ENCODE results near the gene AIMP1. TPM values are rescaled to one million over a fixed set of nuclear protein-coding genes. Genes with fewer than 3 reads are reported as not detected.

AIMP1 gene
- total RNA-seq, 2 donors from 2014 or later: 46.0 to 58.9 TPM

DNA sequence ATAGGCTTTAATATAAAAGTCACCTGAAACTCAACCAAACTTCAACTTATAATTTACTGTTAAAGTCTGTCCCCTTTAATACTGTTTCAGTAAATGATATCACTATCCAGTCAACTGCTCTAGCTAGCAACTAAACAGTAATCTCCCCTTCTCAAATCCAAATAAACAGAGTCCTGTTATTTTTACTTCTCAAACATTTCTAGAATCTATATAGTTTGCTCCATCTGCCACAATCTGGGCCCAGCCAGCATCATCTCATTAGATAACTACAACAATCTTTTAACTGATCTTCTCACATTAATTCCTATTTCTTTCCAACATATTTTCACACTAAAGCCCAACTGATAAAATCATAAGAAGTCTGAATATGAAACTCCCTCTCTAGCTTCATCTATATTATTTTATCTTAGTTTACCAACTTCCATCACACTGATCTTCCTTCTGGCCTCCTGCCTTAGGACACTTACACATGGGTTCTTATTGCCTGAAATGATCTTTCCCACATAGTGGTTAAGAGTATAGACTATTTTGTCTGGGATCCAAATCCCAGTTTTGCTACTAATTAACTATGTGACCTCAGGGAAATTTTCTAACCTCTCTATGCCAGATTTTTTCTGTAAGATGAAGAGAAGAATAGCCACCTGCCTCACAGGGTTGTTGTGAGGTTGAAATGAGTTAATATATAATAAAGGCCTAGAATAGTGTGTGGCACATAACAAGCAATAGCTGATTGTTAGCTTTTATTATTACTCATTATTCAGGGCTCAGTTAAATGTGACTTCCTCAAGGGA lies 18.9 kb upstream of the AIMP1 start:
- no peak overlapping the region for H3K9ac ChIP-seq (ENCODE audit: extremely low read depth, low read length, poor library complexity, severe bottlenecking)
- H3K4me1 ChIP-seq (ENCODE audit: control insufficient read depth, insufficient read depth, low read length): peaks cover 10% of the 10 kb centered on the region
- no peak overlapping the region for H3K4me3 ChIP-seq (ENCODE audit: low read length)
- no peak for DNase-seq
- Mint-ChIP-seq H3K27ac (no peak overlapping the region), H3K36me3 (ENCODE audit: low read depth) (peaks cover 35% of the 10 kb centered on the region), H3K27me3 (ENCODE audit: insufficient read depth) (no peaks in the 10 kb centered on the region), H3K4me3 (no peak overlapping the region), H3K4me1 (peaks cover 27% of the 10 kb centered on the region), H3K9me3 (peaks cover 4% of the 10 kb centered on the region)
- TF ChIP-seq, protein P1, sequence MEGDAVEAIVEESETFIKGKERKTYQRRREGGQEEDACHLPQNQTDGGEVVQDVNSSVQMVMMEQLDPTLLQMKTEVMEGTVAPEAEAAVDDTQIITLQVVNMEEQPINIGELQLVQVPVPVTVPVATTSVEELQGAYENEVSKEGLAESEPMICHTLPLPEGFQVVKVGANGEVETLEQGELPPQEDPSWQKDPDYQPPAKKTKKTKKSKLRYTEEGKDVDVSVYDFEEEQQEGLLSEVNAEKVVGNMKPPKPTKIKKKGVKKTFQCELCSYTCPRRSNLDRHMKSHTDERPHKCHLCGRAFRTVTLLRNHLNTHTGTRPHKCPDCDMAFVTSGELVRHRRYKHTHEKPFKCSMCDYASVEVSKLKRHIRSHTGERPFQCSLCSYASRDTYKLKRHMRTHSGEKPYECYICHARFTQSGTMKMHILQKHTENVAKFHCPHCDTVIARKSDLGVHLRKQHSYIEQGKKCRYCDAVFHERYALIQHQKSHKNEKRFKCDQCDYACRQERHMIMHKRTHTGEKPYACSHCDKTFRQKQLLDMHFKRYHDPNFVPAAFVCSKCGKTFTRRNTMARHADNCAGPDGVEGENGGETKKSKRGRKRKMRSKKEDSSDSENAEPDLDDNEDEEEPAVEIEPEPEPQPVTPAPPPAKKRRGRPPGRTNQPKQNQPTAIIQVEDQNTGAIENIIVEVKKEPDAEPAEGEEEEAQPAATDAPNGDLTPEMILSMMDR (conservative IDR thresholded peaks at IDR 0.05): no peak
- peaks cover 35% of the 10 kb centered on the region for H3K36me3 ChIP-seq (ENCODE audit: control insufficient read depth, insufficient read depth, low read length)
- peaks cover 12% of the 10 kb centered on the region for H3K9me3 ChIP-seq (ENCODE audit: control insufficient read depth, low read length)
- H3K27me3 ChIP-seq (ENCODE audit: control insufficient read depth, insufficient read depth, low read length, poor library complexity, severe bottlenecking): no peaks in the 10 kb centered on the region
- no peak overlapping the region for H3K27ac ChIP-seq (ENCODE audit: low read depth, low read length)

DNA sequence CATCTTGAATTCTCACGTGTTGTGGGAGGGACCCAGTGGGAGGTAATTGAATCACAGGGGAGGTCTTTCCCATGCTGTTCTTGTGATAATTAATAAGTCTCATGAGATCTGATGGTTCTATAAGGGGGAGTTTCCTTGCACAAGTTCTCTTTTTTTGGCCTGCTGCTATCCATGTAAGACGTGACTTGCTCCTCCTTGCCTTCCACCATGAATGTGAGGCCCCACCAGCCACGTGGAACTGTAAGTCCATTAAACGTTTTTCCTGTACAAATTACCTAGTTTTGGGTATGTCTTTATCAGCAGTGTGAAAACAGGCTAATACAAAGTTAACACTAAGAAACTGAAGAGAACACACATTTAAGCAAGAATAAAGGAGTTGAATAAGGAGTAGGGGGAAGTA lies 16.4 kb upstream of the AIMP1 start:
- Mint-ChIP-seq H3K27me3 (ENCODE audit: insufficient read depth) (no peaks in the 10 kb centered on the region), H3K9me3 (peaks cover 4% of the 10 kb centered on the region), H3K27ac (no peak overlapping the region), H3K36me3 (ENCODE audit: low read depth) (peaks cover 17% of the 10 kb centered on the region), H3K4me1 (peaks cover 48% of the 10 kb centered on the region), H3K4me3 (no peak overlapping the region)
- peaks cover 19% of the 10 kb centered on the region for H3K36me3 ChIP-seq (ENCODE audit: control insufficient read depth, insufficient read depth, low read length)
- peaks cover 17% of the 10 kb centered on the region for H3K4me1 ChIP-seq (ENCODE audit: control insufficient read depth, insufficient read depth, low read length)
- WGBS, 2 experiments (ENCODE audit: insufficient coverage in 1 of 2, insufficient read length in 1 of 2): 83 to 91% methylated on average over 1 to 4 of the region's 4 CpGs
- no peak overlapping the region for H3K9ac ChIP-seq (ENCODE audit: extremely low read depth, low read length, poor library complexity, severe bottlenecking)
- TF ChIP-seq, protein P1 (conservative IDR thresholded peaks at IDR 0.05): no peak
- H3K4me3 ChIP-seq (ENCODE audit: low read length): no peak overlapping the region
- H3K27me3 ChIP-seq (ENCODE audit: control insufficient read depth, insufficient read depth, low read length, poor library complexity, severe bottlenecking): no peaks in the 10 kb centered on the region
- H3K27ac ChIP-seq (ENCODE audit: low read depth, low read length): no peak overlapping the region
- no peak for DNase-seq
- H3K9me3 ChIP-seq (ENCODE audit: control insufficient read depth, low read length): peaks cover 12% of the 10 kb centered on the region

DNA sequence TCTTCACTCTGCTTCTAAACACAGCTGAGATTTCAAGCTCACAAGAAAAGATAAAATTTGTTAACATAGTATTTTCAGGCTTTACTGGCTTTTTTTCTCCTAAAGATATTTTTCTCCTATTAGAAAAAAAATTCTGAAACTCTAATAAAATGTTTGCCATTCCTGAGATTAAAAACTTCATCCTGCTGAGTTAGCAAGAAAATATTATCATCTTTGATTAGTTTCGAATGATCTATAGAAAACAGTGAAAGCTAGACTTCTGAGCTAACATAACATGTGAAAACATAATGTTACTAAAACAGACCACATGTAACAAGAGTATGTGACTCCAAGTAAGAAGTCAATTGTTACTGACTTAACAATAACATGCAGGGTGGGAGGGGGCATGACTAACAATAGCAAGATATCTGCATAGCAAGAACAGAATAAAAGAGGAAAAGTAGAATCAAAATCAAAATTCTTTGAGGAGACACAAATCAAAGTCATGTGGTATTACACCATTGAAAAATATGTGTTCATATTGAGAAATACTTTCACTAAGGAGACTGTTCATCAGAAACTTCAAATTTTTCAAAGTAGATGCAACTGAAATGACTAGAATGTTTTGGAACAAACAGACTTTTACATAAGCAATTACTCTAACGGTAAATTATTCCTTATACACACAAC lies 14.8 kb upstream of the AIMP1 start:
- Mint-ChIP-seq H3K9me3 (peaks cover 4% of the 10 kb centered on the region), H3K4me1 (peaks cover 39% of the 10 kb centered on the region), H3K27me3 (ENCODE audit: insufficient read depth) (no peaks in the 10 kb centered on the region), H3K36me3 (ENCODE audit: low read depth) (peaks cover 24% of the 10 kb centered on the region), H3K4me3 (no peak overlapping the region), H3K27ac (no peak overlapping the region)
- H3K4me1 ChIP-seq (ENCODE audit: control insufficient read depth, insufficient read depth, low read length): peaks cover 12% of the 10 kb centered on the region
- H3K27ac ChIP-seq (ENCODE audit: low read depth, low read length): no peak overlapping the region
- H3K9ac ChIP-seq (ENCODE audit: extremely low read depth, low read length, poor library complexity, severe bottlenecking): no peak overlapping the region
- TF ChIP-seq, protein P1 (conservative IDR thresholded peaks at IDR 0.05): no peak
- 89 to 92% methylated on average over 1 to 2 of the region's 2 CpGs for WGBS, 2 experiments (ENCODE audit: insufficient coverage in 1 of 2, insufficient read length in 1 of 2)
- H3K4me3 ChIP-seq (ENCODE audit: low read length): no peak overlapping the region
- peaks cover 16% of the 10 kb centered on the region for H3K36me3 ChIP-seq (ENCODE audit: control insufficient read depth, insufficient read depth, low read length)
- DNase-seq: no peak
- H3K27me3 ChIP-seq (ENCODE audit: control insufficient read depth, insufficient read depth, low read length, poor library complexity, severe bottlenecking): no peaks in the 10 kb centered on the region
- peaks cover 12% of the 10 kb centered on the region for H3K9me3 ChIP-seq (ENCODE audit: control insufficient read depth, low read length)

All from endodermal cell (in vitro differentiated cells).